Measurements from ENCODE around the gene SSRP1.

The SSRP1 gene

DNA sequence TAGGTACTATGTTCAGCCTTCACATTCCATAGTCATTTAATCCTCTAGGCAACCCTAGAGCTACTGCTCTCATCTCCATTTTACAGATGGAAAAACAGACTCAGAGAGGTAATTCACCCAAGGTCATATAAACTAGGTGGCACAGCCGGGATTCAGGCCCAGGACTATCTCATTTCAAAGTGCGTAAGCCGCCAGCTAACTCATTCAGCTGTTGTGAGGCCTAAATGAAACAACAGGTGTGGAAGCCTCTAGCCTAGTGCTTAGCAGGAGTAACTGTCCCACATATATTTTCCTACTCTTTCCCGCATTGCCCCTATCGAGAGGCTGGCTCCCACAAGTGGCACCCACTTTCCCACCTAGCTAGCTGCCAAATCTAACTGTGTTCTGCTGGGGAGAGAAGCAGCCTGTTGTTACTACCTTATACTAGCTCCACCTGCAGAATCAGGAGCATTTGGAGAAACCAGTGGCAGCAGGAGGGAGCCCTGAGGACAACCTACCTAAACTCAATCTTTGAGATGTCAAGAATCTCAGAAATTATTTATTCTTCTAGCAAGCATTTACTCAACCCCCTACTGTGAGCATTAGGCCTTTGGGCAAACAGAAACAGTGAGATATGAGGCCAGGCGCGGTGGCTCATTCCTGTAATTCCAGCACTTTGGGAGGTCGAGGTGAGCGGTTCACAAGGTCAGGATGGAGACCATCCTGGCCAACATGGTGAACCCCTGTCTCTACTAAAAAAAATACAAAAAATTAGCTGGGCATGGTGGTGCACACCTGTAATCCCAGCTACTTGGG lies 24.4 kb upstream of the SSRP1 start:
- no peak for DNase-seq (ENCODE audit: low read depth in 2 of 3, low spot score in 2 of 3)

DNA sequence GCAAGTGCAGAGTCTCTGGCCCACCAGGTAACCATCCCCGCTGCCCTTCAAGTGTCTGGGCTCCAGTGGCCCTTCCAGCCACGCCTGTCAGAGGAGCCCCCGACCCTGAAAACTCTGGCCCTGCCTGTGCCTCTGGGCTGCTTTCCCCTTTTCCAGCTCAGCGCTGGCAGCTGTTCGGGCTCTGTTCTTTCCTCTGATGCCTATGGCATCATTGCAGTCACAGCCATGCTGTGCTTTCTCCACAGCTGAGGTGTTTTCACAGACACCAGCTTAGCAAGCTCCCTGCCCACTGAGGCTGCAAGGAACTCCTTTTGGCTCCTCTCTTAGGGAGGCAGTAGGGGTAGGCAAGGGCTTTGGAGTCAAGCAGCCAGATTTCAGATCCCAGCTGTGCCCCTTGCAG lies 23.7 kb upstream of the SSRP1 start:
- no peak for DNase-seq (ENCODE audit: low read depth in 2 of 3, low spot score in 2 of 3)

DNA sequence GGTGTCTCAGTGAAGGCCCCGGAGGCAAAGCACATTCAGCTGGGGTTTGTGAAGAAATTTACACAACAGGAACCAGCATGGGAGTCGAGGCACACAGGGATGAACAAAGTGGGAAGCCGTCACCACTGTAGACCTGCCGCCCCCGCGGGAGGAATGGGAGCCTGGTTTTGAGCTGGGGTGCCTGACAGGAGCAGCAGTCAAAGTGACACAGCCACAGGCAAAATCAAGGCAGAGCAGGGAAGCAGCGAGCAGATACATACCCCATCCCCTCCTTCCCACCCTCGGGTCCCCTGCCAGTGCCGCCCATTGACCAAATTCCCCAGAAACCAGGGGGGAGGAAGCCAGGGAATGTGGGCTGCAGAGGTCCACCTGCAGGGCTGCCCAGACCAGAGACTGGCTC lies 23.3 kb upstream of the SSRP1 start:
- DNase-seq (ENCODE audit: low read depth in 2 of 3, low spot score in 2 of 3): no peak

DNA sequence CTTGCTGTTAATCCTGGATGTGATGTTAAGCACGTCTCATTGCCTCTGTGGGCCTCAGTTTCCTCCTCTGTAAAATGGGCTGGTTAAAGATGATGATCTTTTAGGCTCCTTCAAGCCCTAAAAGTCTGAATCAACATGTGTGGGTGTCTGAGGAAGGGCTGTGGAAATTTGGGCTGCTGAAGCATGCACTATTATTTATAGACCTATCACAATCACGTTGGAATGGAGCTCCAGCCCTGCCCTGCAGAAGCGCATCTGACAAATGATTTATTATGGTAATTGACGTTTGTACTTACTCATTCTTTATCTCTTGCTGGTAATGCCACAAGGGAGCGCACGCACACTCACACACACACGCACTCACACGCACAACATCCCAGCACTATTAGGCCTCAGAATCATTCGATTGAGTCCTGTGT lies 22.9 kb upstream of the SSRP1 start:
- no peak for DNase-seq (ENCODE audit: low read depth in 2 of 3, low spot score in 2 of 3)

DNA sequence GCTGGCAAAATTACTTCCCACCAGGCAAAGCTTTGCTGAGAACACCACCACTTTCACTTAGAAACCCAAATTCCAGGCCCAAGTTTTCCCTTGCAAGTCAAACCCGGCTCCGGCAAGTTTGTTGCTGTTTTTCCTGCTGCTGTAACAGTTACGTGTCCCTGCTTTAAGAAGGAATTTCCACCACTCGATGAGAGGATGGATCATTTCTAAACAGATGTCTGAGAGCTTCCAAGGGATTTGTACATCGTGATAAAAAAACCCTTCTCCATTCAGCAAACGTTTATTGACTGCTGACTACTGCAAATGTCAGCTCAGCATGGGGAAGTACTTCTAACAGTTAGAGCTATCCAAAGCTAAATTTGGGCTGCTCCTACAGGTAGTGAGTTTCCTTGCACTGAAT lies 22.2 kb upstream of the SSRP1 start:
- DNase-seq (ENCODE audit: low read depth in 2 of 3, low spot score in 2 of 3): no peak

DNA sequence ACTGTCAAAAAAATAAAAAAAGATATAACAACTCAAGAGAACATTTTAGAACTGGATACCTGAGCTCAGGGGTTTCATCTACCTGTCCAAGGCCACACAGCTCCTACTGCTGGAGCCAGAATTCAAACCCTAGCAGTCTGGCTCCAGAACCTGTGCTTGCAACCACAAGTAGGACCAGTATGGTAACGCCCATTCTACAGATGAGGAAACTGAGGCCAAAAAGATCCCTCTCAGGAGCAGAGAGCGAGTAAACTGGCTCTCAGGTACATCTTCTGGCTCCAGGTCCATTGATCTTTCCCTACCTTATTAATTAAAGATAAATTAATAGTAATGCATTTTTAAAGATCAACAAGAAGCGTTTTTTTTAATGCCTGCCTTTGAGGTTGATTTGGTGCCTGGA lies 21.6 kb upstream of the SSRP1 start:
- no peak for DNase-seq (ENCODE audit: low read depth in 2 of 3, low spot score in 2 of 3)

DNA sequence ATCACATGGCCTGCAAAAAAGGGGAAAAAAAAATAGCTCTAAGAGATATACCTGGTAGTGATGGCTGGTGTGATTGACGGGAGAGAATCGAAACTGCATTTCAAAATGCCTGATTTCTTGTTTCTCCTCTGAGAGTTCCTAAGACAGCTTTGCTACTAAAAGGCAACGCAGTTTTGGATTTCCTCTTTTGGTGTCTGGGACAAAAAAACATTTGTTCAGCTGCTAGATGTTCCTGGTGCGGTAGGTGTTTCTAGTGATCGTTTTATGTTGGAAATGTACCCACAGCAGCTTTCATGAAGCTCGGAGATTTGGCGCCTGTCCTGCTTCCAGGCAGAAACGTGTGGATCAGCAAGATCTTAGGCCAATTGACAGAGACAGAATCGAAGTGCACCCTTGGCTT lies 20.6 kb upstream of the SSRP1 start:
- no peak for DNase-seq (ENCODE audit: low read depth in 2 of 3, low spot score in 2 of 3)

DNA sequence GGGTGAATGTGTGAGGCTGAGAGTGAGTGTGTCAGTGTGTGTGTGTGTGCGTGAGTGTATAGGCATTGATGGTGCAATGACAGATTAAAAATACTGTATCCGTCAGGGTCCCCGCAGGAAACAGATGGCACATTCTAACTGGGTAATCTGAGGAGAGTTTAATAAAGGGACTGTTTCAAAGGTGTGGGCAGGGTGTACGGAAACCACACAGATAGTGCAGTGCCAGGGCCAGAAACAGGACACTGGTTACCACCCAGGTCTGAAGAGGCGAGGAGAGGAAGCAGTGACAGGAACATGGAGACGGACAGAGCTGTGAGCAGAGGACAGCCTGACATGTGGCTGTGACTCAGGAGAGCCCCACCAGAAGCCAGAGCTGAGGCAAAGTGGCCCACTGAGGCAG lies 19.0 kb upstream of the SSRP1 start:
- no peak for DNase-seq (ENCODE audit: low read depth in 2 of 3, low spot score in 2 of 3)

DNA sequence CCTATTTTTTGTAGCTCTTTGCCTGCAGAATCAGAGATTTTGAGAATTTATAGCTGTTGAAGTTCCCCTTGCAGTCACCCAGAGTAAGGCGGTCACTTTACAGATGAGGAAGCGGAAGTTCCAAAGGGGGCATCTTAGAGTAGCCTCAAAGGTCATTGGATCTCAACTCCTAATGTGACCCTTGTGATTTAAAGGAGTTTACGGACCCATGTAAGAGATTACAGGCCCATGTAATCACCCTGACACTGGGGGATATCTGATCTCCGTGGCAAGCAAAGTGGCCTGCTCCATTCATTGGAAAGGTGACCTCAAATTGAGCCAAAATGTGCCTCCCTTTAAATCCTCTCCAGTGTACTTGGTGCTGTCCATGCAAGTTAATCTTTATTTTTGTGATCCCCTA lies 18.2 kb upstream of the SSRP1 start:
- DNase-seq (ENCODE audit: low read depth in 2 of 3, low spot score in 2 of 3): no peak

DNA sequence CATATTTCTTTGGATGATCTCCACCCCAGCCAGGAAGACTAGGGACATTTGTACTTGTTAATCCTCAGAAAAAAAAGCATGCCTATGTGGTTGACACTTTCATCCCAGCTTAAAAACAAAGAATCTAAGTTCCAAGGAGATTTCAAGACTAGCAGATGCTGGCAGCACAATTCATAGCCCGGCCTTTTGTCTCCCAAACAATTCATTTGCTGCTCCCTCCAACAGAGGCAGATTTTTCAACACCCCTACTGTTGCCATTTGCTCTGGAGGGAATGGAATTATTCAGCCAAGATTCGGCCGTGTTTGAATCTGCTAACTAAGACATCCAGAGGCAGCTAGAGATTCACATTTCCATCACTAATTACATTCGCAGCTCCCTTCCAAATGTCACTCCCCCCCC lies 17.8 kb upstream of the SSRP1 start:
- no peak for DNase-seq (ENCODE audit: low read depth in 2 of 3, low spot score in 2 of 3)

DNA sequence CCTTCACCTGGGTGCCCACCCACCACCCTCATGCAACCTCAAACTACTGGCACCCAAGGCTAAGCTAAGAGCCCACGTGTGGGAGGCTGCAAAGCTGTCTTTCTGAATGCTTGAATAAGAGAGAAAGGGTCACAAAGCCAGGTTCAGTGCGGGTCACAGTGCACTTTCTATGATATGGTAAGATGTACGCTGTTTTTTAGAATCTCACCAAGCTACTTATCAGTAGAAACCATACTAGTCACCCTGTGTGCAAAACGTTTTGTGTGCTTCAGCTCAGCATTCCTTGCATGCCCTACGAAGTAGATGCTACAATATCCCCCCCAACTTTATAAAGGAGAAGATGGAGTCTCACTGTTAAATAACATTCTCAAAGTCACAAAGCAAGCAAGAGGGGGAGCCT lies 17.3 kb upstream of the SSRP1 start:
- DNase-seq (ENCODE audit: low read depth in 2 of 3, low spot score in 2 of 3): no peak

DNA sequence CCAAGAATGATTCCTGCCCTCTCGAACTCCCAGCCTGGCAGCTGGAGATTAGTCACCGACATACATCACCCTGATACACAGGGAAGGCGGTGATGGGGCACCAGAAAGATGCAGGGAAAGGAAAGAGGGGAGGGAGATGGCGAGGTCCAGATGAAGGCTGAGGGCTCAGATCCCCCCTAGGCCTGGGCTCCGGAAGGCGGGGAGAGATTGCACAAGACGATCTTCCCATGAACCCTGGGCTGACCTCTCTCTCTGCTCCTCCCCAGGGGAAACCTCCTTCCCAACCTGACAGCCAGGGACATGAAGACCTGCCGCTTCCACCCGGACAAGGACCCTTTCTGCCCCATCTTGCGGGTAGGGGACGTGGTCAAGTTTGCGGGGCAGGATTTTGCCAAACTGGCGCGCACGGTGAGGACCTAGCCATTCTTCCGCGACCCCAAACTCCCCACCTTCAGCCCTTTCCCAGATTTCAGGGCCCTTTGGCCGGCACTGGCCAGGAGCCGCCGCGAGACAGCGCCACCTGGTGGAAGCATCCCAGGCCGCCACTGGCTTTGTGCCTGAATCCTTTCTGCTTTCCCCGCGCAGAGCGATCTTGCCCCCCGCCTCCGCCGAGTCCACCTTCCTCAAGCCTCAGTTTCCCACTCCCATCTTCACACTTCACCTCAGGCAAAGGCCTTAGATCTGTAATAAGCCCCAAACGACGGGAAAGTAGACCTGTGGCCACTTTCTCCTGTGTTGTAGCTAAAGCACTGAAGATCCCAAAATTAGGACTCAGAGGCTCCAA lies 14.0 kb upstream of the SSRP1 start:
- DNase-seq (ENCODE audit: low read depth in 2 of 3, low spot score in 2 of 3): peak in 2 of 3 experiments; percentile 42 to 65

DNA sequence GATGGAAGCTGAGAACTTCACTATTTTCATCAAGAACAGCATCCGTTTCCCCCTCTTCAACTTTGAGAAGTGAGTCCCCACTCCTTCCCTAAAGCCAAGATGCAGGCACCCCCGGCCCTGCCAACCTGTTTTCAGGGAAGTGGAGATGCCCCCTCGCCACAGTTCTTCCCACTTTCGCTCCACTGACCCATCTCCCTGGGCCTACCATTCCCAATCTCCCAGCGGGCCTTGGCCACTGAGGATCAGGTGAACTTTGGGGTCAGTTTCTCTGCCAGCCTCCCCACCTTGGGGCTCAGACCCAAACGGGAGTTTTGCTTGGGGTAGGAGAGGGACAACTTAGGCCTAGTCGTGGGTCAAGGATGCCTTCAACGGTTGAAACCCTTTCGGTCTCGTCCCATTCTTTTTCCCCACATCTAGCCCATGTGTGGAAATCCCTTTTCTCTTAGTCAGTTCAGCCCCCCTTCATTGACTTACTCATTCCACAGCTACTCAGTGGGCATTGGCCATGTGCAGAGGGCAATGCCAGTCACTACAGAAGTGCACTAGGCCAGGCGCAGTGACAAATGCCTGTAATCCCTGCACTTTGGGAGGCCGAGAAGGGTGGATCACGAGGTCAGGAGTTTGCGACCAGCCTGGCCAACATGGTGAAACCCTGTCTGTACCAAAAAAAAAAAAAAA lies 13.1 kb upstream of the SSRP1 start:
- DNase-seq (ENCODE audit: low read depth in 2 of 3, low spot score in 2 of 3): no peak

DNA sequence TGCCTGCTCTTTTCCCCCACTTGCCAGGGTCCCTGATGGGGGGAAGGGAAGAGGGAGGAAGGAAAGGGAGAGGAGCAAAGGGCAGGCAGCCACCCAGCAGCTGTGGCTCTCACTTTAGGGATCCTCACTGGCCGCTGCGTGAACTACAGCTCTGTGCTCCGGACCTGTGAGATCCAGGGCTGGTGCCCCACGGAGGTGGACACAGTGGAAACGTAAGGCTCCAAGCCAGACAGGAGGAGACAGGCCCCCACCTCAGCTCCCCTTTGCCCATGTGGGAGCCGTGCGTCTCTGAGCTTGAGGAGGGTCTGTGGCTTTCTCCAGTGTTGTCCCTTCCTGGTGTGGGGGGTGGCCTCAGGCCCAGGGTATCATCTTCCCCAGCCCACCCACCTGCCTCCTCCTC lies 12.4 kb upstream of the SSRP1 start:
- no peak for DNase-seq (ENCODE audit: low read depth in 2 of 3, low spot score in 2 of 3)

DNA sequence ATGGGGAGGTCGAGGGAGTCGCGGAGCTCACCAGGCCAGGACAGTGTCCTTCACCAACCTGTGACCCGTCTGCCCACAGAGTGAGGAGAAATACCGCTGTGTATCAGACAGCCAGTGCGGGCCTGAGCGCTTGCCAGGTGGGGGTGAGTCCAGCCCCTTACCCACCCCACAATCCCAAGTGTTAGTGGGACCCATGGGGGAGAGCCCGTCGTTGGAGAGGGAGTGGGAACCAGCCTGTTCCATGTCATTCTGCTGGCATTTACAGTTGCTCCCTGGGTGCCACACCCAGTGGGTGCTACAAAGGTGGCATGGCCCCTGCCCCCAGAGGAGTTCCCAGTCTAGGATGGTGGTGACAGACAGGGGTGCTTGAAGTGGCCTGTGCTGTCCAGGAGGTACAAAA lies 11.6 kb upstream of the SSRP1 start:
- DNase-seq (ENCODE audit: low read depth in 2 of 3, low spot score in 2 of 3): no peak

DNA sequence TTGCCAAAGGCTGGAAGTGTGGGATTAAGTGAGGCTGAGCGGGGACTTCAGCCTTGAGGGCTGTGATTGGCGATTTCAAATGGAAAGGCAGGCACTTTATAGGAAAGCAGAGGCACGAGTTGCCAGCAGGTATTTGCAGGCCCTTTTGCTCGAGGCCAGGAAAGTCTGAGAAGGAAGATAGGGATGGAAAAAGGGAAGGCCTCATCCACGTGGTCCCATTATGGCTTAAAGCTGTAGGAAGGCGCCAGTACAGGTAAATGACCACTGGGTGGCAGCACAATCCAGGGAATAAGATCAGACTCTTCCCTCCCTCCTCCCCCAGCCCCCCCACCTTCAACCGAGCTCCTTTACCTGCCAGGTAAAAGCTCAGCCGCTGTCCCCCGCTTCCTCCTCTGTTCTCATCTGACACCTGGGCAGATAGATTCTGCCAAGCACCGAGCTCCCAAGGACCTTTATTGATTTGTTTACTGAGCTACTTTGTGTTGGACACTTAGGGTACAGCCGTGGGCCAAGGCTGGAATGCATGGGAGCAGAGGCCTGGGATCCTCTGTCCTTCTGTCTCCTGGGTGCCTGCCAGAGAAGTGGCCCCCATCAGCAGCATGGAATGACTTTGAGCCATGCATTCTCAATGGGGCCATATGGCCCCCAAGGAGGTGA lies 10.0 kb upstream of the SSRP1 start:
- peak in 1 of 3 experiments; percentile 41 for DNase-seq (ENCODE audit: low read depth in 2 of 3, low spot score in 2 of 3)

DNA sequence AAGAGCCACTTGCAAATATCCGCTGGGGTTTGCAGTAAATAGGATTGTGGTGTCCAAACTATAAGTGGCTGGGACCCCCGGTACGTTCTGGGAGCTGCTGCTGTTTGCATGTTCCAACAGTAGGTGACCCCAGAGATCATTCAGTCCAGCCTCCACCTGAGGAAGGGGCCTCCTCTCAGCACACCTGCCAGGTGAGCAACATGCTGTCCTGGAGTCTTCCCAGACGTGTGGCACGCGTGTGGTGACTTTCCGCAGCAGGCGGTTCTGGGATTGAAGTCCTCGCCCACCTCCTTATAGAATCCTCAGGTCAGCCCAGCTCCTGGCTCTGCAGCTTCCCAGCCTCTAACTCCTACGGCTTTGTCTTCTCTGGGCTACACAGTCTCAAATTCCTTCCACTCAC lies 9.1 kb upstream of the SSRP1 start:
- no peak for DNase-seq (ENCODE audit: low read depth in 2 of 3, low spot score in 2 of 3)

DNA sequence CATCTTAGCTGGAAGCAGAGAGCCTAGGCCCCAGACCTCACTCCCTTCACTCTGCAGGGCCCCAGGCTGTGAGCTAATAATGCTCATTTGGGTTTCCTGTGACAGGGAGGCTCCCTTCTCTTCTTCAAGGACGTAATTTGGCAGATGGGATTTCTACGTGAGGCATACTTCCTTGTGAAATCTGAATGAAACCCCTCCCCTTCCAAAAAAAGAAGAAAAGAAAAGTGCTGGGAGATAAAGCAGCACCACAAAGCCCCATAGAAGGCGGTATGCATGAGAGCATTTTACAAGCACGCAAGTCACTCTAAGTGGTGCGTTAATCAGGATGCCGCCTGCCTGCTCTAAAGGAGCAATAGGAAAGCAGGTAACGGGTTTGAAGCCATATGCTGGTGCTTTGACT lies 8.1 kb upstream of the SSRP1 start:
- DNase-seq (ENCODE audit: low read depth in 2 of 3, low spot score in 2 of 3): no peak

DNA sequence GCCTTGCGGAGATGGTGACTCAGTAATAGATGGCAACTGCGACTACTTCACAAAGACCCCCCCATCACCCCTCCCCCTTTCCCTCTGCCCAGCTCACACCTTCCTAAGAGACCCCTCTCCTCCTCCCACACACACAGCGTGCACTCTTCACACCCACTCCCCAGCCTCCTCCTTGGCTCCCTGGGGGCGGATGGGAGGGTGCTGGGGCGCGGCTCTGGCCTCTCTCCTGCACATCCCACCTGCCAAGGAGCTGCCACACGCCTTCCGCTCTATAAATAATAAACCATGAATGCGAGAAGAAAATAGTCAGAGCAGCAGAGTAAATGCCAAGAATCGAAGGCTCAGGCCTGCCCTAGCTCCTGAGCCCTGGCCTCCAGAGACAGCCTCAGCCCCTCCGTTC lies 7.0 kb upstream of the SSRP1 start:
- DNase-seq (ENCODE audit: low read depth in 2 of 3, low spot score in 2 of 3): no peak

DNA sequence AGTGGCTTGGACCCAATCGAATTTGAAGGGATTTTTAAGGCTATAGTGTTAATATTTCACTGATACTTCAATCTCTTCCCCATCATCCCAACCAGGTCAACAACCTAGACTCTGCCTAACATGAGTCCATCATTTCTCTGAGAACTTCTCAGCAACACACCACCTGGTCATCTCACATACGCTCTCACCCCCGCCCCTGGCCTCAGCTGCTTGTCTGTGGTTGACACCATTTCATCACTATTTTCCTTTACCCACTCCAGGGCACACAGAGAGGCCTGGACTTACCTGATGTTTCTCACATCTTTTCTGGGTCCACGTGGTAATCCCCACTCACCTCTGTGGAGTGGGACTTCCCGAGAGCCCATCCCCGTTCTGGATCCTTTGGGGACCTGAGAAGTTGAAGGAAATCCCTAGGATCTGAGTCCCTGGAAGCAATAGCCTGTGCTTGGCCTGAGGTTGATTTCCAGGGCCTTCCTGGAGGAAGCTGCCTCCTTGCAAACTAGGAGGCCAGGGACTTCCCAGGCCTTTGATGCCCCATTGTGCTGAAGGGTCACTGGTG lies 5.6 kb upstream of the SSRP1 start:
- no peak for DNase-seq (ENCODE audit: low read depth in 2 of 3, low spot score in 2 of 3)

DNA sequence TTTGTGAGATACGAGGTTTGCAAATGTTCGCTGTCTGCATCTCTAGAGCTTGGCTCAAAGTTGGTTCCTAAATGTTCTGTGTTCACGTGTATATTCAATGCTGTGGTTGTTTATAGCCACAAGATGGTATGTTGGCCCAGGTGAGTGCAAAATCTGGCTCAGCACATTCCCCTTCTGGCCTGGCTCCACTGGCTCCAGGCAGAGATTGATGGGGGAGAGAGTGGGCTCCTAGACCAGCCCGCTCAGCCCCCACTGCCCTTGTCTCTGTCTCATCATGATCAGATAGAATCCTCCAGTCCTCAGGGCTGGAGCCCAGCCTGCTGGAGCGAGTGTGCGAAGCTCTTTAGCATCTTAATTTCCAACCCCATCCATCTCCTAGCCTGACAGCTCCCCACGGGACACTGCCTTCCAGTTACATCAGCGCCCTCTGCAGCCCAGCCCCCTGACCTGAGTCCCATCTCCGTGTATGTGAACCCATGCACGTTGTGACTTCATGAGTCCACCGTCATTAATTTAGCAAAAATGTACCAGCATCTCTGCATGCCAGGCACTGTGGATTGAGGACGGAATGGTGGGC lies 4.4 kb upstream of the SSRP1 start:
- no peak for DNase-seq (ENCODE audit: low read depth in 2 of 3, low spot score in 2 of 3)
